Upper lobe of left lung (tissue), 6 donors: Measurements from ENCODE around the gene ABR. TPM values are rescaled to one million over a fixed set of nuclear protein-coding genes. Genes with fewer than 3 reads are reported as not detected.

ENCODE experiments used
- ATAC-seq, 2 donors: fragments of 200-7000 bp; cut with Tn5 transposase; one replicate each; pipeline ENCODE4 v1.9.1; 2022; ENCODE audit warnings: mild to moderate bottlenecking in 2 of 2, moderate library complexity in 2 of 2; ENCODE audit not compliant: low FRiP score in 2 of 2
- DNase-seq, 2 donors: peaks; one replicate each; pipeline ENCODE4 v3.0.0-alpha.2; 2019 to 2020
- H3K27ac ChIP-seq, 4 donors: fragments of 200-600 bp; sonication (generic); one replicate each; pipeline ENCODE4 v1.5.1; 2016 to 2019
- H3K27me3 ChIP-seq, 4 donors: fragments of 200-600 bp; sonication (generic); one replicate each; pipeline ENCODE4 v1.5.1; 2017 to 2019
- H3K36me3 ChIP-seq, 4 donors: fragments of 200-600 bp; sonication (generic); one replicate each; pipeline ENCODE4 v1.5.1; 2016 to 2019
- H3K4me1 ChIP-seq, 4 donors: fragments of 200-600 bp; sonication (generic); one replicate each; pipeline ENCODE4 v1.5.1; 2018 to 2019
- H3K4me3 ChIP-seq, 4 donors: fragments of 200-600 bp; sonication (generic); one replicate each; pipeline ENCODE4 v1.5.1; 2017 to 2019; ENCODE audit warnings: mild to moderate bottlenecking in 2 of 4, moderate library complexity in 1 of 4
- H3K9me3 ChIP-seq, 4 donors: fragments of 200-600 bp; sonication (generic); one replicate each; pipeline ENCODE4 v1.5.1; 2018 to 2019
- EP300 ChIP-seq, 4 donors: sonication (generic); formaldehyde crosslinking; IDR thresholded peaks; one replicate each; pipeline ENCODE4 v1.5.1; 2017; ENCODE audit warnings: antibody characterized with exemption in 4 of 4, control low read depth in 2 of 4
- POLR2A ChIP-seq, 4 donors: fragments of 450-650 bp; IDR thresholded peaks; one replicate each; pipeline ENCODE4 v1.5.1; 2016 to 2017; ENCODE audit warnings: antibody characterized with exemption in 4 of 4, mild to moderate bottlenecking in 2 of 4
- POLR2AphosphoS5 ChIP-seq, 2 donors: sonication (generic); formaldehyde crosslinking; IDR thresholded peaks; one replicate each; pipeline ENCODE4 v1.5.1; 2017; ENCODE audit warnings: antibody characterized with exemption in 2 of 2
- WGBS, 2 donors: methylation state at CpG; one replicate each; pipeline ENCODE4 v1.1.5; 2017 to 2018; 5-methylcytosine and 5-hydroxymethylcytosine counted together
- total RNA-seq, 6 donors: library from RNA; depleted of rRNA in 4 of 6; stranded (reverse); fragments of >200 nt in 4 of 6; gene quantifications; one replicate each; pipeline versions ENCODE4 v1.1.0 to v1.2.1, GENCODE V29; 2016 to 2021
- TF ChIP-seq, protein P1 (sequence below), 6 experiments: fragments of 450-650 bp in 4 of 6; fragments of 200-600 bp in 2 of 6; sonication (generic) in 2 of 6; IDR thresholded peaks; one replicate each; pipeline ENCODE4 v1.5.1; 2016 to 2019; ENCODE audit warnings: antibody characterized with exemption in 6 of 6
- donor health status: DM: no; HTN: no; CAD: no; lungs with moderate emphysema.
- donor health status: DM: no; HTN: yes; CAD: no; lungs with severe emphysema.

Gene ABR
- total RNA-seq, 6 donors from 2014 or later, result 117 to 645 (median 206) TPM

DNA sequence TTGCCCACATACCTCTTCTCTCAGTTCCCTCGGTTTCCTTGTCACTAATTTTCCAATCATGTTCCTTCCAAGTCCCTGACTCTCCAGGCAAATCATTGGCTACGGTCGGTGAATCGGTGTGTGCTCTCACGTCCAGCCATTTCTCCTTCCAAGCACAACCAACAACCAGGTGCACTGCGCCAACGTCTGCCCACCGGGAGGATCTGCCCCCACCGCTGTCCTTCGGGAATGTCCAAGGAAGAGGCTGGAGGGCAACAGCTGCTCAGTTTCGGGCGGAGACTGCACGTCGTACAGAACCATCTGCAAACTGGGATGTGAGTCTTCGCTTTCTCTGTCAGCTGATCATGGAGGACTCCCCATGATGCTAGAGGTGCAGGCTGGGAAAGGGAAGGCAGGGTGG is 191.8 kb downstream of the ABR start:
- H3K9me3 ChIP-seq, result no peaks in the 10 kb centered on the region
- ATAC-seq (no peak), DNase-seq (no peak)
- H3K4me1 ChIP-seq, result no peaks in the 10 kb centered on the region
- H3K27me3 ChIP-seq, result no peaks in the 10 kb centered on the region
- H3K4me3 ChIP-seq, result no peak overlapping the region
- TF ChIP-seq POLR2A (IDR thresholded peaks at IDR 0.05) (no peak), EP300 (IDR thresholded peaks at IDR 0.05) (no peak), POLR2AphosphoS5 (IDR thresholded peaks at IDR 0.05) (no peak)
- TF ChIP-seq, protein P1, sequence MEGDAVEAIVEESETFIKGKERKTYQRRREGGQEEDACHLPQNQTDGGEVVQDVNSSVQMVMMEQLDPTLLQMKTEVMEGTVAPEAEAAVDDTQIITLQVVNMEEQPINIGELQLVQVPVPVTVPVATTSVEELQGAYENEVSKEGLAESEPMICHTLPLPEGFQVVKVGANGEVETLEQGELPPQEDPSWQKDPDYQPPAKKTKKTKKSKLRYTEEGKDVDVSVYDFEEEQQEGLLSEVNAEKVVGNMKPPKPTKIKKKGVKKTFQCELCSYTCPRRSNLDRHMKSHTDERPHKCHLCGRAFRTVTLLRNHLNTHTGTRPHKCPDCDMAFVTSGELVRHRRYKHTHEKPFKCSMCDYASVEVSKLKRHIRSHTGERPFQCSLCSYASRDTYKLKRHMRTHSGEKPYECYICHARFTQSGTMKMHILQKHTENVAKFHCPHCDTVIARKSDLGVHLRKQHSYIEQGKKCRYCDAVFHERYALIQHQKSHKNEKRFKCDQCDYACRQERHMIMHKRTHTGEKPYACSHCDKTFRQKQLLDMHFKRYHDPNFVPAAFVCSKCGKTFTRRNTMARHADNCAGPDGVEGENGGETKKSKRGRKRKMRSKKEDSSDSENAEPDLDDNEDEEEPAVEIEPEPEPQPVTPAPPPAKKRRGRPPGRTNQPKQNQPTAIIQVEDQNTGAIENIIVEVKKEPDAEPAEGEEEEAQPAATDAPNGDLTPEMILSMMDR (IDR thresholded peaks at IDR 0.05), result no peak
- no peaks in the 10 kb centered on the region for H3K36me3 ChIP-seq
- H3K27ac ChIP-seq, result no peak overlapping the region
- WGBS, 2 donors, result 96% methylated on average over 15 of the region's 15 CpGs

DNA sequence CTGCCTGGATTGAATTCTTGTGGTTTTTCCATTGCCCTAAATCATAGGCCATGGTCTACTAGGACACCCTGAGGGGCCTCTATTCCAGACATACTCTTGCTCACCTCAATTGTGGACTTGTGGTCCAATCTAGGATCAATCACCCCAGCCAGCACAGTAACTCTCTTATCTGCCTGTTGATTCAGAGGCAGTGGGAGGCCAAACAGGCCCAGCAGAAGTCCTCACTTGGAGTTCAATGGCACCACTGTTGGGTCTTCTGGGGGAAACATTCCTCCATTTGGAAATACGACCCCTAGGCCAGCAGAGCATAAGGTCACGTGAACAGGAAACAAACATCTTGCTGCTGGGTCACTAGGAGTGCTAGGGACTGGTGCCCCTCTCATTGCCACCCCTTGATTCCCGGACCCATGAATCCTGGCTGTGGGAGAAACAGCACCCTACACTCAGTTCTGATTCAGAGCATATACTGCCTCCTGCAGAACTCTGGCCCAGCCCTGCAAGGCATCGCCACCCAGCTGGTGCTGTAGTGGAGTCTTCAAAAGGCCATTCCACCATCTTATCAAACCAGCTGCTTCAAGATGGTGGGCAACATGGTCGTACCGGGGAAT is 193.4 kb downstream of the ABR start:
- DNase-seq (no peak), ATAC-seq (no peak)
- H3K9me3 ChIP-seq, result no peaks in the 10 kb centered on the region
- H3K4me1 ChIP-seq, result no peaks in the 10 kb centered on the region
- H3K27ac ChIP-seq, result no peak overlapping the region
- 88 to 96% methylated on average over 5 to 6 of the region's 6 CpGs for WGBS, 2 donors
- H3K4me3 ChIP-seq, result no peak overlapping the region
- H3K27me3 ChIP-seq, result no peaks in the 10 kb centered on the region
- TF ChIP-seq POLR2A (IDR thresholded peaks at IDR 0.05) (no peak), POLR2AphosphoS5 (IDR thresholded peaks at IDR 0.05) (no peak), EP300 (IDR thresholded peaks at IDR 0.05) (no peak)
- TF ChIP-seq, protein P1 (IDR thresholded peaks at IDR 0.05), result no peak
- no peaks in the 10 kb centered on the region for H3K36me3 ChIP-seq

DNA sequence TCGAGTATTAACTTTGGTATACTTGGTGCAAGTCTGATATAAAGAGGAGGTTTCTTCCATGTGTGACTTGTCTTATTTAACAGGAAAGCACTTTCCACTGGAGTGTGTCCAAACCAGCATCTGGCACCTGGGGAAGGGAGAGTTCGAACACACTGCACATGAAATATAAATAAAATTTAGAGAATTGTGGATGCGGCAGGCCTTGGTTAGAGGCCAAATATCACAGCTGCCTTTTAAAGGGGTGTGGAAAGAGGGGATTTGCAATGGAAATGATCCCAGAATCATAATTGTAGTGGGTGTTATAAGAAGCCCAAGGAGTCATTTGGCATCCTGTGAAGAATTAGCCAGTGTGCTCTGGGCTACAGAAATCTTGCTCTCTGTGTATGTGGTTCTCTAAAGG is 195.9 kb downstream of the ABR start:
- H3K9me3 ChIP-seq, result no peaks in the 10 kb centered on the region
- TF ChIP-seq EP300 (IDR thresholded peaks at IDR 0.05) (no peak), POLR2AphosphoS5 (IDR thresholded peaks at IDR 0.05) (no peak), POLR2A (IDR thresholded peaks at IDR 0.05) (no peak)
- TF ChIP-seq, protein P1 (IDR thresholded peaks at IDR 0.05), result no peak
- H3K4me1 ChIP-seq, result peaks cover 6 to 15% (median 10%) of the 10 kb centered on the region in 4 donors
- 66 to 71% methylated on average over 3 of the region's 3 CpGs for WGBS, 2 donors
- no peak overlapping the region for H3K27ac ChIP-seq
- H3K36me3 ChIP-seq, result no peaks in the 10 kb centered on the region
- ATAC-seq, result no peak
- DNase-seq, result no peak
- H3K27me3 ChIP-seq, result no peaks in the 10 kb centered on the region
- no peak overlapping the region for H3K4me3 ChIP-seq

DNA sequence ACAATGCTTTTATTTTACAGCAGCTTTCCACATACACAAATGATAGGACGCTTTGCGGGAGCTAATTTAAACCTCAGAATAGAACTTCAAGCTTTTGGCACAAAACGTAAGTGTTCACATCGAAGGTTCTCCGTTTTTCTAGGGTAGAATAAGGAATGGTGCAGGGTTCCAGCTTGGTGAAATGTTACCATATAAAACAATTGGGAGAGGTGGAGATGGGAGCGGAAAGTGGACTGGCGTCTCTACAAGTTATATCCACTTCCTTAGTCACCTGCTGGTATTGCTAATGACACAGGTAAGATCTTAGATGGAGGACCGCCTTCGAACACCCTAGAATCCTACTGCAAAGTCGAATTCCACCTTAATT is 198.5 kb downstream of the ABR start:
- peaks cover 0 to 4% (median 0%) of the 10 kb centered on the region in 4 donors for H3K27me3 ChIP-seq
- H3K9me3 ChIP-seq, result no peaks in the 10 kb centered on the region
- 34 to 37% methylated on average over 10 of the region's 10 CpGs for WGBS, 2 donors
- no peak for ATAC-seq
- no peak overlapping the region for H3K27ac ChIP-seq
- TF ChIP-seq POLR2AphosphoS5 (IDR thresholded peaks at IDR 0.05) (no peak), EP300 (IDR thresholded peaks at IDR 0.05) (no peak), POLR2A (IDR thresholded peaks at IDR 0.05) (no peak)
- TF ChIP-seq, protein P1 (IDR thresholded peaks at IDR 0.05), result no peak
- H3K4me3 ChIP-seq, result no peak overlapping the region
- no peak for DNase-seq
- peaks cover 15 to 31% (median 21%) of the 10 kb centered on the region in 4 donors for H3K4me1 ChIP-seq
- H3K36me3 ChIP-seq, result no peaks in the 10 kb centered on the region
